ENCODE results near the gene AMDHD2. TPM values are rescaled to one million over a fixed set of nuclear protein-coding genes. Genes with fewer than 3 reads are reported as not detected.
A peak's percentile ranks its signal among the peaks of the same experiment; 100 is the strongest.
"Not testable (repeated sequence)": the region's sequence is repeated elsewhere in the genome, so short reads cannot be mapped to it uniquely, and the experiment has no call there.

Gene AMDHD2
- total RNA-seq, 1 donor from 2014 or later = 53.4 TPM

- Histone ChIP-seq H3K27ac (peak overlapping the region; percentile 98), H3K27me3 (ENCODE audit: low read depth) (no peaks in the 10 kb centered on the region), H3K9me3 (no peaks in the 10 kb centered on the region), H3K4me1 (peaks cover 22% of the 10 kb centered on the region), H3K36me3 (peaks cover 27% of the 10 kb centered on the region), H3K4me3 (peak overlapping the region; percentile 69)
- intact Hi-C loops (cut with DNase I) = no loop called here
- peak; percentile 91 for DNase-seq
- ATAC-seq = peak; percentile 64 to 72
- TF ChIP-seq CTCF (IDR thresholded peaks at IDR 0.05) = no peak
Observed at GRCh38 chr16:2532494-2533141, 12.4 kb downstream of the AMDHD2 start.

- H3K9me3 ChIP-seq; H3K27me3 ChIP-seq (ENCODE audit: low read depth); DNase-seq; ATAC-seq; intact Hi-C loops (cut with DNase I): not testable (repeated sequence)
- Histone ChIP-seq H3K27ac (peak overlapping the region; percentile 98), H3K4me1 (peaks cover 22% of the 10 kb centered on the region), H3K36me3 (peaks cover 21% of the 10 kb centered on the region), H3K4me3 (peak overlapping the region; percentile 69)
Observed at GRCh38 chr16:2533142-2533755, 13.1 kb downstream of the AMDHD2 start.

- Histone ChIP-seq H3K27me3 (ENCODE audit: low read depth) (no peaks in the 10 kb centered on the region), H3K36me3 (peaks cover 14% of the 10 kb centered on the region), H3K27ac (peak overlapping the region; percentile 98), H3K9me3 (no peaks in the 10 kb centered on the region), H3K4me1 (peaks cover 26% of the 10 kb centered on the region), H3K4me3 (no peak overlapping the region)
- TF ChIP-seq CTCF (IDR thresholded peaks at IDR 0.05) = no peak
- DNase-seq (no peak), ATAC-seq (no peak)
- intact Hi-C loops (cut with DNase I) = no loop called here
Observed at GRCh38 chr16:2533912-2534311, 13.7 kb downstream of the AMDHD2 start.

- H3K4me3 ChIP-seq; H3K27me3 ChIP-seq (ENCODE audit: low read depth); DNase-seq; H3K9me3 ChIP-seq; H3K36me3 ChIP-seq; H3K27ac ChIP-seq; ATAC-seq; intact Hi-C loops (cut with DNase I): not testable (repeated sequence)
- H3K4me1 ChIP-seq = peaks cover 30% of the 10 kb centered on the region
Observed at GRCh38 chr16:2534335-2534734, 14.2 kb downstream of the AMDHD2 start.

- peaks cover 12% of the 10 kb centered on the region for H3K36me3 ChIP-seq
- ATAC-seq (no peak), DNase-seq (peak; percentile 55)
- intact Hi-C loops (cut with DNase I) = no loop called here
- no peaks in the 10 kb centered on the region for H3K9me3 ChIP-seq
- peak overlapping the region; percentile 39 for H3K27ac ChIP-seq
- no peak for TF ChIP-seq CTCF (IDR thresholded peaks at IDR 0.05)
- H3K27me3 ChIP-seq (ENCODE audit: low read depth) = no peaks in the 10 kb centered on the region
- no peak overlapping the region for H3K4me3 ChIP-seq
- peaks cover 43% of the 10 kb centered on the region for H3K4me1 ChIP-seq
Observed at GRCh38 chr16:2535625-2536013, 15.4 kb downstream of the AMDHD2 start.

GRCh38 chr16:2537451-2538379, 17.5 kb downstream of the AMDHD2 start, which contains the start of gene PDPK1:
TSS of gene PDPK1 (plus strand) at chr16:2538021. CDS start at chr16:2538113, 92 bp downstream.
- intact Hi-C loops (cut with DNase I) = no loop called here
- H3K4me1 ChIP-seq = peaks cover 45% of the 10 kb centered on the region
- H3K4me3 ChIP-seq = peak within 1 kb of the TSS; percentile 66
- peak within 1 kb of the TSS; percentile 91 for H3K27ac ChIP-seq
- peak; percentile 95 for DNase-seq
- no peaks in the 10 kb centered on the region for H3K9me3 ChIP-seq
- peaks cover 12% of the 10 kb centered on the region for H3K36me3 ChIP-seq
- no peaks in the 10 kb centered on the region for H3K27me3 ChIP-seq (ENCODE audit: low read depth)
- no peak for TF ChIP-seq CTCF (IDR thresholded peaks at IDR 0.05)
- peak; percentile 95 to 96 for ATAC-seq

GRCh38 chr16:2539192-2539844, 19.1 kb downstream of the AMDHD2 start:
- H3K27ac ChIP-seq; intact Hi-C loops (cut with DNase I); H3K27me3 ChIP-seq (ENCODE audit: low read depth); DNase-seq; ATAC-seq; H3K9me3 ChIP-seq: not testable (repeated sequence)
- peaks cover 45% of the 10 kb centered on the region for H3K4me1 ChIP-seq
- H3K4me3 ChIP-seq = peak overlapping the region; percentile 56
- H3K36me3 ChIP-seq = peaks cover 12% of the 10 kb centered on the region
